HG02763 (cell line): ENCODE measurements around the gene CCDC146.
"Not testable (repeated sequence)": the region's sequence is repeated elsewhere in the genome, so short reads cannot be mapped to it uniquely, and the experiment has no call there.

Source experiments
- ATAC-seq: cut with Tn5 transposase; IDR thresholded peaks from one replicate; pipeline ENCODE4 v1.9.1; 2021; ENCODE audit warnings: mild to moderate bottlenecking, moderate library complexity; ENCODE audit not compliant: unreplicated experiment

The CCDC146 gene, protein sequence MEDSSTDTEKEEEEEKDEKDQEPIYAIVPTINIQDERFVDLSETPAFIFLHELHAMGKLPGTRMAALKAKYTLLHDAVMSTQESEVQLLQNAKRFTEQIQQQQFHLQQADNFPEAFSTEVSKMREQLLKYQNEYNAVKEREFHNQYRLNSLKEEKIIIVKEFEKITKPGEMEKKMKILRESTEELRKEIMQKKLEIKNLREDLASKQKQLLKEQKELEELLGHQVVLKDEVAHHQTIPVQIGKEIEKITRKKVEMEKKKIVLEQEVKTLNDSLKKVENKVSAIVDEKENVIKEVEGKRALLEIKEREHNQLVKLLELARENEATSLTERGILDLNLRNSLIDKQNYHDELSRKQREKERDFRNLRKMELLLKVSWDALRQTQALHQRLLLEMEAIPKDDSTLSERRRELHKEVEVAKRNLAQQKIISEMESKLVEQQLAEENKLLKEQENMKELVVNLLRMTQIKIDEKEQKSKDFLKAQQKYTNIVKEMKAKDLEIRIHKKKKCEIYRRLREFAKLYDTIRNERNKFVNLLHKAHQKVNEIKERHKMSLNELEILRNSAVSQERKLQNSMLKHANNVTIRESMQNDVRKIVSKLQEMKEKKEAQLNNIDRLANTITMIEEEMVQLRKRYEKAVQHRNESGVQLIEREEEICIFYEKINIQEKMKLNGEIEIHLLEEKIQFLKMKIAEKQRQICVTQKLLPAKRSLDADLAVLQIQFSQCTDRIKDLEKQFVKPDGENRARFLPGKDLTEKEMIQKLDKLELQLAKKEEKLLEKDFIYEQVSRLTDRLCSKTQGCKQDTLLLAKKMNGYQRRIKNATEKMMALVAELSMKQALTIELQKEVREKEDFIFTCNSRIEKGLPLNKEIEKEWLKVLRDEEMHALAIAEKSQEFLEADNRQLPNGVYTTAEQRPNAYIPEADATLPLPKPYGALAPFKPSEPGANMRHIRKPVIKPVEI

DNA sequence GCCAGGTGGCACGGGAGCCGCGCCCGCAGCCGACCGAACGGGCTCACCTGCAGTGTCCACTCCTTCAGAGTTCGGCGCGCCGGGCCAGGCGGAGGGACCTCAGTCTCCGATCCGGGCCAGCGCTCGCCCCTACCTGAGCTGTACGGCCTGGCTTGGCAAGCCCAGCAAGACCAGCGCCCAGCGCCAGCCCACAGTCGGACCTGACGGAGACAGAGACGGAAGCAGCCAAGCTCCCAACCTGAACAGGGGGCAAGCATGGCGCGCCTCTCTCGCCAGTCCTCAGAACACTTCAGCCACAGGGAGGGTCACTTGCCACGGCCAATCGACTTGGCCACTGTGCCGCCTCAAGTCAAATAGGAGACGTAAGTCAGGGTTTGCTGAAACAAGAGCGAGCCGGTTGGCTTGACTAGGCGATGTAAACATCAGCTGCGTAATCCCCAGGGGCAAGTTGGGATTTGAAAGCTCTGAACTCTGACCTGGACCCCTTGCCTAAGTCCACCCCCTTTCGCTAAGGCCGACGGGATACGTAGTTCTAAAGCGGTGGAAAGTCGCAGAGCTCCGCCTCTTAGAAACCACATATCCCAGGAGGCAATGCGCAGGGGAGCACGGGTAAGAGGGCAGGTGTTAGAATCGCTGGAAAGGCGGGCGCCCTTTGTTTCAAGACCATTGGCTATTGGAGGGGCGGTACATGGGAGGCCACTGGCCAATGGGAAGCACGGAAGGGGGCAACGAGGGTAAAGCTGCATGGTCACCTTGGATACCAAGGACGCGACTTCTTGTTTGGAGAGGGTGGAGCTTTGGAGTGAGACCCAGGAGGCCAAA is at the start of gene CCDC146:
CCDC146 (plus strand) TSS at position 756 of the 822 bp plus-strand sequence. CDS start 45,054 bp downstream, outside the sequence.
- peak; percentile 99 for ATAC-seq

DNA sequence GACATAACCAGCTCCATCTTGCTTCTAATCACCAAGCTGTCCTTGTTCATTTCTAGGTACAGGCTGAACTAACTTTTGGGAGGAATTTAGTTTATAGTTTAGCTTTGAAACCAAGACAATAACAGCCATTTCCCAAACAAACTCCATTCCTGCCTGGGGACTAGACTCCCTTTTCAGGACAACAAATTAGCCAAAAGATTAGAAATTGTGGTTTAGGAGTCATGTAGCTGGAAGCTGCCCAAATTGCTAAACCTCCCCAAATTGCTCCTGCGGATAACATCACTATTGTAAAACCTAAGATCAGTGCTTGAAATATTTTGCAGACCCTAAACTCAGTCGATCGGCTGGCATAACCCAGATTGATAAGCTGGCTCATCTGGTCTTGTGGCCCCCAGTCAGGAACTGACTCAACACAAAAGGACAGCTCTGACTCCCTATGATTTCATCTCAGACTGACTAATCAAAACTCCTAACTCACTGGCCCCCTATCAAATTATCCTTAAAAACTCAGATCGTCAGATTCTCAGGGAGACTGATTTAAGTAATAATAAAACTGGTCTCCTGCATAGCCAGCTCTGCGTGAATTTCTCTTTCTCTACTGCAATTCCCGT is 47.5 kb upstream of the CCDC146 start:
- not testable (repeated sequence) for ATAC-seq

DNA sequence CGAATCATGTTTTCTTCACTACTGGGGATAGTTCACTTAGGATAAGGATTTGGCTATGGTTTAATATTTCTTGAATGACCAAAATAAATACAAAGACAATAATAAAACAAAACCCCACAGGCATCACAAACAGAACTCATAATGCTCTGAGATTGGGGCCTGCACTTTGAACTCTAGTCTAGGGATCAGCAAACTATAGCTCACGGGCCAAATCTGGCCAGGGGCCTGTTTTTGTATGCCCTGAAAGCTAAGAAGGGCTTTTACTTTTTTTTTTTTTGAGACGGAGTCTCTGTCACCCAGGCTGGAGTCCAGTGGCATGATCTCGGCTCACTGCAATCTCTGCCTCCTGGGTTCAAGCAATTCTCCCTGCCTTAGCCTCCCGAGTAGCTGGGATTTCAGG is 45.4 kb upstream of the CCDC146 start:
- ATAC-seq: not testable (repeated sequence)

DNA sequence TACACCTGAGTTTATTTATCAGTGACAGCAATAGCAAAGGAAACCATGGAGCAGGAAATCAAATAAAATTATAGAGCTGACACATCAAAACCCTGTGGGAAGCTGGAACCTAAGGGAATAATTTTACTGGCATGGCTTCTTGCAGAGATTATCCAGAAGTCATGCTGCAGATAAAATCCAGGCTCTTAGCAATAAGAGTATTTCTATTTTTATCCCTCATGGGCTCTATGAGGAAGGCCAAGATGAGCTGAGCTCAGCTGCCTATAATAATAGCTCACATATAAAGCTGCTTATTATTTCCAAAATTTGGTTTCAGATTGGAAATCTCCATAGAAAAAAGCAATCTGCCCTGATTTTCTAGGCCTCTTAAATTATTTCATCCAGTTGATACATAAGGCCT is 43.3 kb upstream of the CCDC146 start:
- ATAC-seq: not testable (repeated sequence)

DNA sequence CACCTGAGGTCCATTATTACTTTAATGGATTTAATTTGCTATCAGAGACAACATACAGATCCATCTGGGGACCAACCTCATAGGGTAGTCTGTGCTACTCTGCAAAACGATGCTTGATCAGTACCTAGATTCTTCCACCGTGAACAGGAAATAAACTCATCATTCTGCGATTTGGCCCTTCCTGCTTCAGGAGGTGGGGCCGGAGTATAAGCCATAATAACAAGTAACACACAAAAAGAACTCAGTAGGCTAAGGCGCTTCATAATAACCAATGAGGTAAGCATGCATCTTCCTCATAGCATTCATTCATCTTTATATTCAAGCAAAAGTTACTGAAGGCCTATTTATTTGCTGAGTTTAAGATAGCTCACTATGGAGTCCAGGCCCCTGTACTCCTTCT is 42.8 kb upstream of the CCDC146 start:
- ATAC-seq: not testable (repeated sequence)

DNA sequence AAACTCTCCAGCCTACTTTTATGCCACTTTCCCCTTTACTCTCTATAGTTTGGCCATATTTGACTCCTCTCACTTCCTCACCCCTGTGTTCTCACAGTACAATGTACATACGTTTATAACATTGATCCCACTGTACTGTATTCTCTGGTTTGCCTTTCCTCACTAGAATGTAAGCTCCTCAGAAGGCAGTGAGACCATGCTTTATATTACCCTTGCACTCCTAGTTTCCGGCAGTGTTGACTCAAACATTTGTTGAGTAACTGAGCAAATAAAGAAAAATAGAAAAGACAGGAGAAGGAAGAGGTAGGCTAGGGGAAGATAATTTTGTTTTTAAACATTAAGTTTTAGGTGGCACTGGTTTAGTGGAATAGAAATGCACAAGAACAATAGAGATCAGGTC is 42.2 kb upstream of the CCDC146 start:
- not testable (repeated sequence) for ATAC-seq

DNA sequence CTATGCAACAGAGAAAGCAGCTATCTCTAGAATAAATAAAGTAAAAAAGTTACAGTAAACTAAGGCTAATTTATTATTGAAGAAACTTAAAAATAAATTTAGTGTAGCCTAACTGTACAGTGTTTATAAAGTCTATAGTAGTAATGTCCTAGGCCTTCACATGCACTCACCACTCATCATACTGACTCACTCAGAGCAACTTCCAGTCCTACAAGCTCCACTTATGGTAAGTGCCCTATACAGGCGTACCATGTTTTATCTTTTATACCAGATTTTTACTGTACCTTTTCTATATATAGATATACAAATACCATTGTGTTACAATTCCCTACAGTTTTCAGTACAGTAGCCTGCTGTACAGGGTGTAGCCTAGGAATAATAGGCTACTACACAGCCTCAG is 40.2 kb upstream of the CCDC146 start:
- not testable (repeated sequence) for ATAC-seq

DNA sequence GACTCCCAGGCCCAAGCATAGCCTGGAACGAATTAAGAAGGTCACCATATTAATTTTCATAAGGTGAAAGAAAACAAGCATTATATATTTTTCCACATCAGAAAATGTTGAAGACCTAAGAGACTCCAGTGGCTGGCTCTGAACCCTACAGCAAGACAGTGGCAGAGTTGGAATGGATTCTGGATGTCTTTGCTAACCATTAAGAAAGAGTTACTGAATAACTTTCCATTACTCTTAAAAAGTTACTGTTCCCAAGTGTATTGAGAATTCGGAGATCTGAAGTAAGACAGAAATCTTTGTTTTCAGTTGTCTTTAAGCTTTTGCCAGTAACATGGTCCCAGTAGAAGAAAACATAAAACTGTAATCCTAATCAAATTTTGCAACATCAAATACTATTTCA is 30.1 kb upstream of the CCDC146 start:
- not testable (repeated sequence) for ATAC-seq

DNA sequence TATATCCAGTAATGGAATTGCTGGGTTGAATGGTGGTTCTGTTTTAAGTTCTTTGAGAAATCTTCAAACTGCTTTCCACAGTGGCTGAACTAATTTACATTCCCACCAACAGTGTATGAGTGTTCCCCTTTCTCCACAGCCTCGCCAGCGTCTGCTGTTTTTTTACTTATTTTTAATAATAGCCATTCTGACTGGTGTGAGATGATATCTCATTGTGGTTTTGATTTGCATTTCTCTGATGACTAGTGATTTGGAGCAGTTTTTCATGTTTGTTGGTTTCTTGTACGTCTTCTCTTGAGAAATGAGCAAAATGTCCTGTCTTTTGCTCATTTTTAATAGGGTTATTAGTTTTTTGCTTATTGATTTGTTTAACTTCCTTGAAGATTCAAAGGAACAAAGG is 21.9 kb upstream of the CCDC146 start:
- ATAC-seq: not testable (repeated sequence)

DNA sequence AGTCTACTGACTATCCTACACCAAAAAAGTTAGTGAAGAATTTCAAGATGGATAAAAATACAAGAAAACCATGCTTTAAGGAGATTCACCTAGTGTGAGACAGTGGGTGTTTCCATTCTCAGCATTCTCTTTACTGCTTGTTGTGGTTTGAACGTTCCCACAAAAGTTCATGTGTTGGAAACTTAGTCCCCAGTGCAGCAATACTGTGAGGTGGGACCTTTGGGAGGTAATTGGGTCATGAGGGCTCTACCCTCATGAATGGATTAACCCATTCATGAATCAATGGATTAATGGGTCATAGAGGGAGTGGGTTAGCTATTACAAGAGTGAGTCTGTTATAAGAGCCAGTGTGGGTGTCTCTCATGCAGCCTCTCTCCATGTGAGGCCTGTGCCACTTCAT is 21.2 kb upstream of the CCDC146 start:
- not testable (repeated sequence) for ATAC-seq

DNA sequence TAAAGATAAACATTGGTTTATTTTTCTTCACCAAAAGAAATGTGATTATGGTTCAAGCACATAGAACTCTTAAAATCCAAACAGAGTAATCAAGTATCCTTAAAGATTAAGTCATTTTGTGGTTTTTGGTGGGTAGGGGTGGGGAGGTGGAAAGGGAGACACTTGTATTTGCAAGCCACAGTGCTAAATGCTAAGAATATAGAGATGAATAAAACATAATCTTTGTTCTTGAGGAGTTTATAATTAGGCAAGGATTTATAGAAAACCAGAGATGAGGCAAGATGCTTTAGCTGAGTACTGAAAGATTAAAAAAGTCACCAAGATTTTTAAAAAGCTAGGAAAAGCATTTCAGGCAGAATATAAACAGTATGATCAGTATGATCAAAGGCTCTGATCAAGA is 19.7 kb upstream of the CCDC146 start:
- ATAC-seq: not testable (repeated sequence)

DNA sequence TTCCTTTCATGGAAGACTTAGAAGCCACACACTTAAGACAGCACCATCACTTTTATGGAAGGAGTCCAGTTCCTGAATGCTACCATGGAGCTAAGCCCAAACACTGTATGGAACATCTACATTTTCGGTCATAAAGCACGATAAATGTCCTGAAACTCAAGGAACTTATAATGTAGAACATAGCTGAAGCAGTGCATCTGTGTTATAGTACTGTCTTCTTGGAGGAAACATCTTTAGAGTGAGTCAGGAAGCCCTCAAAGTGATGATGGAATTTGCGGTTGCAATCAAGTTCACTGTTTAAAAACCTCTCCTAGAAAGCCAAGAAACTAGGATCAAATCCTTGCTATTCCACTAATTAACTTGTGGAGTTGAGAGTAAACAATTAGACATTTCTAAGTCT is 16.5 kb upstream of the CCDC146 start:
- not testable (repeated sequence) for ATAC-seq

DNA sequence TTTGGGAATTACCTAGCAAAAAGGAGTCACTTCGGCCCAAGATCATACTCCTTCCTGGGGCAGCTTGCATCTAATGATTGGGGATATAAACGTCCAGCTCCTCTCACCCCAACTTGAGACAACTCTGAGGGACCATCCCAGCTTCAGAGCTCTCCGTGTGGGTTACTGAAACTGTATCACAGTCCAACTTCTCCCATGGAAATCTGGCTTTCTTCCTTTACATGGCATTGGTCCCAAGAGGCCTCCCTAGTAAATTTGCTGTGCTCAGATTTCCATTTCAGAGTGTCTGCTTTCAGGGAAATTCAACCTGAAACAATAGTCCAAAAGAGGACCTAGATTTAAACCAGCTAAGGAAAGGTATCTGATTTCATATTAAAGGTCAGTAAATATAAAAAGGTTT is 14.8 kb upstream of the CCDC146 start:
- not testable (repeated sequence) for ATAC-seq

DNA sequence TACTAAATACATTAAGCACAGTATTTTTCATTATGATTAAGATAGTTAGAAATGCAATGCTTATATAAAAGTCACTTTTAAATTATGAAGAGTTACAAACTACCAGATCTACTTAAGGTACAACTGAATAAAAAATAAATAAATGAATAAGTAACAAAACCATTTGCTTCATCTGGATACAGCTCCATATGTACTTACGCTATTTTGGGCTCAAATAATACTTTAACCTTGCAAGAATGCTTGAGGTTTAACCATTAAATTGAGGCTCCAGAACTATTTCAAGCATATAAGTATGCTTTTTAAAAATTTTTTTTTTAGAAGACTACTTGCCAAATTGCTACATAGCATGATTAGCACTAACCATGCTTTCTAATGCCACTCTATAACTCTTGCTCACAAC is 14.1 kb upstream of the CCDC146 start:
- ATAC-seq: not testable (repeated sequence)

DNA sequence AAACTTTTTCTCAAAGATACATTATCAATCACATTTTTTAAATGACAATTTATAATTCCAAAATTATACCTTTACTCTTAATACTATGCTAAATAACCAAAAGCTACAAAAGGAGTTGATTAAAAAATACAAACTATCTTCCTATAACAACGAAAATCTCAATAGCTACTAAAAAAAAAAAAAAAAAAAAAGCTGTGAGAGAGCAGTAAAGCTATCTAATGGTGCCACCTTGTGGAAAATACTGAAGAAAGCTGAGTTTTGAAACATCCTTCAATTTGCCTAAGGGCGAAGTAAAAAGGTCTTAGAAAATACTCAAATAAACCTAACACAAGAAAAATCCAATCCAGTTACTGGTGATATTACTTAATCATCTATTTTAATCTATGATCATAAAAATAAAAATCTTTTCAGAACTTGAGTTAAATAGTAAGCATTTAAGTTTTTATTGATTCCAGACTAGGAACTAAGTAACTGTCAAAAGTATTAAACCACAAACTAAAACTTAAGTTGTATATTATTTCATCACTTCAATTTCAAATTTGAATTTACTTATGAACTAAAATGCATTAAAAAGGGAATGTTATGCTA is 9.6 kb upstream of the CCDC146 start:
- ATAC-seq: not testable (repeated sequence)

DNA sequence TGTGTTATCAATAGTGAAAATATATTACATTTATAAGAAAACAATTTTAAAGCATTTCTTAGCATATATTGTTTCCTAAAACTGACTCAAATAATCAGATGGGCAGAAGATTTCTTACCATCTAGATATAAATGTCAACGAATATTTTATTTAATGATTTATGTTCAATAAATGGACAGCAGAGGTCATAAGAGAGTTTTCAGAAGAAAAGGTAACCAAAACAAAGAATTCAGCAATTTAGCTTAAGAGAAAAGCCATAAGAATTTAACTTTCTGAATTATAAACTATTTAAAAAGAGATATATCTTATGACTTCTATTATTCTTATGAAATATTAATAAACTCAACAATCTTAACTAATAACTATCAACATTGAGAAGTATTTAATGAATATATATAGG is 3.1 kb downstream of the CCDC146 start:
- ATAC-seq: not testable (repeated sequence)

DNA sequence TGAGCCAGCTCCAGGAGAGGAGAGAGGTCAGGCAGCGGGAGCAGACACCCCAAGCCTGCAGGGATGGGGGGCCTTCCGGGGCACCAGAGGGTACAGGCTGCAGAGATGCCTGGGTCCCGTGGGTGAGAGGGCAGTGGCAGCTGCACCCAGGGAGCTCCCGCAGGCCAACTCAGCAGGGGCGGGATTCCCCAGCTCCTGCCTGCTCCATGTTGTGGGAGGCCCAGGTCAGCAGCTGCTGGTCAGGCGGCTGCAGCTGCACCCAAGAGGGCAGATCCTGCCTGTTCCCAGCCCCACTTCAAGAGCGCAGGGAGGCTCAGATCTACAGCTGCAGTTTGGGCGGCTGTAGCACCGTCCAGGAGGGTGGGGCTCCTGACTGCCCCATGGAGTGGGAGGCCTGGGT is 4.6 kb downstream of the CCDC146 start:
- not testable (repeated sequence) for ATAC-seq

DNA sequence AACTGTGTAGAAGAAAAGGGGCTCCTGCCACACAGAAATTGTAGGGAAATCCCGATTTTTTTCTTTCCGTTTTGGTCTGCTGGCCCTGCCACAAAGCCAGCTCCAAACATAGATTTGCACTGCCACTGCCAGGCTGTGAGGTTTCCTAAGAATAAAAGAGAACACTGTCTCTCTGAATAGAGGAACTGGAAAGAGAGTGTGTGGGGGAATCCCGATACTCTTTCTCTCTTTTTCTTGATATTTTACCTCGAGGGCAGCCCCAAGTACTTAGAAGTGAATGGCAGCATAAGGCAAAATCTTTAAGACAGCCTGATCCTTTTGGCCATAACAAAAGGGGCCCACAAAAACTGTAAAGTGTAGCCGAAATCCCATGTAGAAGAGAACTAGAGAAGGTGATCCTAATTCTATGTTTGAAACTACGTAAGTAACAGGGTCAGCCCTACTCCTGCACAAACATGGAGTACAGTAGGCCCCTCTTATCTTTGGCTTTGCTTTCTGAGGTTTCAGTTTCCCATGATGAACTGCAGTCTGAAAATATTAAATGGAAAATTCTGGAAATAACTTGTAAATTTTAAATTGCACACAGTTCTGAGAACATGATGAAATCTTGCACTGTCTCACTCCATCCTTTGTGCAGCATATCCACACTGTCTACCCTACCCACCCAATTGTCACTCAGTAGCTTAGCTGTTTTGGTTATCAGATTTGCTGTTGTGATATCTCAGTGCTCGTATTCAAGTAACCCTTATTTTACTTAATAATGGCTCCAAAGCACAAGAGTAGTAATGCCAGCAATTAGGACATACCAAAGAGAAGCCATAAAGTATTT is 6.4 kb downstream of the CCDC146 start:
- ATAC-seq: not testable (repeated sequence)

DNA sequence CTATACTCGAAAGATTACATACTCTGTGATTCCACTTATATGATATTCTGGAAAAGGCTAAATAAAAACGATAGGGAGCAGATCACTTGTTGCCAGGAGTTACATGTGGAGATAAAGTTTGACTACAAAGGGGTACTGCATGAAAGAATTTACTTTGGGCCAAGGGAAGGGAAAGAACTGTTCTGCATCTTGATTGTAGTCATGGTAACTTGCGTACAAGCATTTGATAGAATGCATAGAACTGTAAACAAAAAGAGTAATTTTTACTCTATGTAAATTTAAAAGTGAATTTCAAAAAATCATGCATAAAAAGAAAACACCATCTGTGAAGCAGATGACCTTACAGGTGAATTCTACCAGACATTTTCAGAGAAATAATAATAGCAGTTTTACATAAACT is 9.4 kb downstream of the CCDC146 start:
- not testable (repeated sequence) for ATAC-seq
